Right hindlimb (tissue), 1 donor: ENCODE measurements around the gene ULK4.
"Not testable (repeated sequence)": the region's sequence is repeated elsewhere in the genome, so short reads cannot be mapped to it uniquely, and the experiment has no call there.

Source experiments
- DNase-seq: peaks from one replicate; pipeline ENCODE4 v3.0.0-alpha.2; 2018

The ULK4 gene

GRCh38 chr3:41290306-41290705 is 671.6 kb downstream of the ULK4 start:
- DNase-seq: no peak

DNA sequence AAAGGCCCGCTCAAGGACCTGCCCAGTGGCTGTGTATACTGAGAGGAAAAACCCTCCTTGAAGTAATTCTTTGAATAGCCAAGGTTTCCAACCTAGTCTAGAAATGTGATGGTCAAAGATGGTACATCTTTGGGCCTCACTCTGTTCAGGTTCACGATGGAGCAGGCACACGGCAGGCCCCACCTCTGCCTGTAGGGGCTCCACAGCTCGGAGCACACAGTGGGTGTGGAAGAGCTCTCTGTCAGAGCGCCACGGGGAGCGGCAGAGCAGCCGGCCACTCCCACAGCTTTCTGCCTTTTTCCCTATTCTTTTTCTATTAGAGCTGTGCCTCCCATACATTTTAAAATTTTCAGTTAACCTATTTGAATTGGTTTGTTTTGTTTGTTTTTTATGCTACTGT is 673.1 kb downstream of the ULK4 start:
- no peak for DNase-seq

GRCh38 chr3:41286305-41286704 is 675.6 kb downstream of the ULK4 start:
- no peak for DNase-seq

GRCh38 chr3:41284934-41285333 is 677.0 kb downstream of the ULK4 start:
- DNase-seq: not testable (repeated sequence)

DNA sequence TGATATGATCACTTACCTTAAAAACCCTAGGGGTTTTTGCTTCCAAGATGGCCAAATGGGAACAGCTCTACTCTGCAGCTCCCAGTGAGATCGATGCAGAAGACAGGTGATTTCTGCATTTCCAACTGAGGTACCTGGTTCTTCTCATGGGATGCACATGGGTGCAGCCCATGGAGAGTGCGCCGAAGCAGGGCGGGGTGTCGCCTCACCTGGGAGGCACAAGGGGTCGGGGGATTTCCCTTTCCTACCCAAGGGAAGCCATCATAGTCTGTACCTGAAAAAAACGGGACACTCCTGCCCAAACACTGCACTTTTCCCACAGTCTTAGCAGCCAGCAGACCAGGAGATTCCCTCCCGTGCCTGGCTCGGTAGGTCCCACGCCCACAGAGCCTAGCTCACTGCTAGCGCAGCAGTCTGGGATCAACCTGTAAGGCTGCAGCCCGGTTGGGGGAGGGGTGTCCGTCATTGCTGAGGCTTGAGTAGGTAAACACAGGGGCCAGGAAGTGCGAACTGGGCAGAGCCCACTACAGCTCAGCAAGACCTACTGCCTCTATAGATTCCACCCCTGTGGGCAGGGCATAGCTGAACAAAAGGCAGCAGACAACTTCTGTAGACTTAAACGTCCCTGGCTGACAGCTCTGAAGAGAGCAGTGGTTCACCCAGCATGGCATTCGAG is 684.0 kb downstream of the ULK4 start:
- no peak for DNase-seq

DNA sequence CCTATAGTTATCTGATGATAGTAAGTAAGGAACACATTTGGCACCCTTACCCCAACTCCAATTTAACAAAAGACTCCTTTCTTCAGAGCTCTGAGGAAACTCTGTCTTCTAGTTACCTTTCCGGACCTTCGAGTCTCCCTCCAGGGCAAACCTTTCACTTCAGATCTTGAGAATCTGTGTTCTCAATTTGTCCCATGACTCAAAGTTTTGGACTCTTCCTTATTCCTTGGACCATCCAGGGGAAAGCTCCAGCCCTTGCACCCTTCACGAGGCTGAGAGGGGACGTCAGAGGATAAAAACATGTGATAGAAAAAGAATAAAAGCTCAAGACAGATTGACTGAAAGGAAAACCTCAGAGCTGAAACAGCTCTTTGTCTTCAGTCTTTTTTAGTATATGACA is 685.7 kb downstream of the ULK4 start:
- DNase-seq: no peak

GRCh38 chr3:41274944-41275668 is 686.8 kb downstream of the ULK4 start:
- no peak for DNase-seq

DNA sequence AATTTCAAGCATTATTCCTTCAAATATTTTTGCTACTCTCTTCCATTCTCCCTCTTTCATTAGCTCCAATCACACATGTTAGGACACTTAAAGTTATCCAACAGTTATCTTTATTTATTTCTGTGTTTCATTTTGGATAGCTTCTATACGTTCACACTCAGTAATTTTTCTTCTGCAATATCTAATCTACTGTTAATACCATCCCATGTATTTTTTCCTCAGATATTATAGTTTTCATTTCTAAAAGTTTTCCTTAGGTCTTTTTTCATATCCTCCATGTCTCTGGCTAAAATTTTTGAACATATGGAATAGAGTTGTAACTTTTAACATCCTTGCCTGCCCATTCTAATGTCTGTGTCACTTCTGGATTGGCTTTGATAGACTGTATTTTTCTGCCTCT is 689.2 kb downstream of the ULK4 start:
- no peak for DNase-seq

- no peak for DNase-seq
Measured at GRCh38 chr3:41267975-41268640, 693.8 kb downstream of the ULK4 start.

- no peak for DNase-seq
Measured at GRCh38 chr3:41265823-41266273, 696.1 kb downstream of the ULK4 start.

DNA sequence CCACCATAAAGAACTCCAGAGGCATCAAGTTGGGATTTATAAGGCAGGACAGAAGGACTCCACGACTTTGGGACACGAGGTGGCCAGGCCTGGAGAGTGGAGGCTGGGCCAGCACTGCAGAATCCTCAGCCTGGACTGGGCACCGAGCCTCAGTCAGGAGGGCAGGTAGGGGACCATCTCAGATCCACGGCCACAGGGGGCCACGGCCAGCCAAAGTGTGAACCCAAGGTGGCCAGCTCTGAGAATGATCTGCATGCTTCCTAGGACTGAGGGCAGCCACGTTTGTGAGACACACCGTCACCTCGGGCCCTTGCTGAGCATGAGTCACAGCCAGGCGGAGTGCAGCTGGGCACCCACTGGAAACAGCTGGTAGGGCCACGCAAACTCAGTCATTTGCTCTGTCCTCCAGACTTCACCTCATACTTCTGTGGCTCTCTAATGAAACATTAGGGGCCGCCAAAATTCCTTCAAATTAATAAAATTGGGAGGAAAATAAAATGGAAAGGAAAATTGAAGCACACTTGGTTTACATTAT is 696.8 kb downstream of the ULK4 start:
- no peak for DNase-seq

DNA sequence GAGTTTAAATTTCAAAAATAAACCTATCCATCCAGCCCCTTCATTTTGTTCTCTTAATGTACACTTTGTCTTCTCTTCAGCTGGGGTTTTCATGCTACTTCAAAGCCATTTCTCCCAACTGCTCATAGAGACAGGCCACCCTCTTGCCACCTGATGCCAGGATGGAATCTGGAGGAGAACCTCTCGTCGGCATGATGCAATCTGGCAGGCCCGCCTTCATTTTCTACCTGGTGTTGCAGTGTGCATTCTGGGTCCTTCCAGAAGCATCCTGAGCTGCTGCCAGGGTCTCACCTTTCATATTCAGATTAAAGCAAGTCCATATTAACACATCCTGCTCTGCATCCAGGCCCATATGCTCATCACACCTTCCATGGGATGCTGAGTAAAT is 701.8 kb downstream of the ULK4 start:
- DNase-seq: no peak

- no peak for DNase-seq
Measured at GRCh38 chr3:41259449-41260062, 702.3 kb downstream of the ULK4 start.

DNA sequence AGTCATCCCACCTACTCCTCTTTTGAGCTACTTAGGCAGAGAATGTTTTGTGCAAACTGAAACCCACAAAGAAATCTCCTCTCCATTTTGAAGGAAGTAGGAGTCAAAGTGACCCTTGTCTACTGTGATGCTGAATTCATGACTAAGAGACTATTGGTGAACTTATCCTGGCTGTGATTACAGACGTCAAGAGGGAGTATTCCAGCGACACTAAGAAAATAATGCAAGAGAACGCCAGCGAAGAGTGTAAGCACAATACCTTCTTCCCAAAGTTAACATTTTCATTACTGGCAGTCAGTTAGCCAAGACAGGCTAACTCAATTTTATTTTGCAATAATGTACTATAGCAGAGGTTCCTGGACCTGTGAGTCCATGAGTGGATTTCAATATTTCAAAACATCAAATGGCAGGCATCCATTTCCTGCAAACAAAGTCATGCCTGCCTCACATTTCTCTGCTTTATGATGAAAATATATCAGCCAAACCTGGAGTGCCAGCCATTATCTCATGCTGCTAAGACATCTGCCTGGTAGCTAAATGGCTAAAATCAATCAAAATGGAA is 703.6 kb downstream of the ULK4 start:
- no peak for DNase-seq

- no peak for DNase-seq
Measured at GRCh38 chr3:41251593-41251992, 710.3 kb downstream of the ULK4 start.

GRCh38 chr3:41250825-41251224 is 711.1 kb downstream of the ULK4 start:
- no peak for DNase-seq

DNA sequence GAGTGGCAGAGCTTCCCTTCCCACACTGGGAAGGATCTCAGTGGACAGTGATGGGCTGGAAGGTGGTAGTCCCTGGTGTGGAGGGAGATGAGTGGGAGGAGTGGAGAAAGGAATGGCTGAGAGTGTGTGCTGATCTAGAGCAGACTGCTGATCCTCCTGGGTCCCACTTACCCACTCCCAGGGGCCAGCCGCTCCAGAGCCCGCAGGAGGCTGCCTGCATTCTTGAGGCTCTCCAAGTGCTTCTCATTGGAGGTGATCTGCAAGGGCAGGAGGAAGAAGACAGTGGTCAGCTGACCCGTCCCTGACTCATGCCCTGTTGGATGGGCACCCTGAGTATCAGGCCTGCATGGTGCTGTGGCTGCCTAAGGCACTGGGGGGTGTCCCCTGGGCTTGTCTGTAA is 712.6 kb downstream of the ULK4 start:
- no peak for DNase-seq

DNA sequence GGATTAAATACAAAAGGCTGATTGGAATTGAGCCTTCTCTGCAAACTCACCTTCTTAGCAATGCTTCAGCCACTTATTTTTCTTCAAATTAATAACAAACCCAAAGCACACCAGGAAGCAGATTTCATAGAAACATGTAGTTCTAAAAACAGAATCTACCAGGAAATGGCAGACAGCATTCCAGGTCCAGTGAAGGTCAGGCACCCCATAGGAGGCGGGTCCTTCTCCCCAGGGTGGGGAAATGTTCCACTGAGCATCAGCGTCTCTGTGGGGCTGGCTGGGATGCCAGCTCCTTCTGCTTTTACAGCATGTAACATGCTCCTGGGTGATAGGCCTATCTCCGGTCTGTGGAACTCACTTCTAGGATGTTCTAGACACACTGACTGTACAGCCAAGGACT is 713.4 kb downstream of the ULK4 start:
- DNase-seq: no peak

DNA sequence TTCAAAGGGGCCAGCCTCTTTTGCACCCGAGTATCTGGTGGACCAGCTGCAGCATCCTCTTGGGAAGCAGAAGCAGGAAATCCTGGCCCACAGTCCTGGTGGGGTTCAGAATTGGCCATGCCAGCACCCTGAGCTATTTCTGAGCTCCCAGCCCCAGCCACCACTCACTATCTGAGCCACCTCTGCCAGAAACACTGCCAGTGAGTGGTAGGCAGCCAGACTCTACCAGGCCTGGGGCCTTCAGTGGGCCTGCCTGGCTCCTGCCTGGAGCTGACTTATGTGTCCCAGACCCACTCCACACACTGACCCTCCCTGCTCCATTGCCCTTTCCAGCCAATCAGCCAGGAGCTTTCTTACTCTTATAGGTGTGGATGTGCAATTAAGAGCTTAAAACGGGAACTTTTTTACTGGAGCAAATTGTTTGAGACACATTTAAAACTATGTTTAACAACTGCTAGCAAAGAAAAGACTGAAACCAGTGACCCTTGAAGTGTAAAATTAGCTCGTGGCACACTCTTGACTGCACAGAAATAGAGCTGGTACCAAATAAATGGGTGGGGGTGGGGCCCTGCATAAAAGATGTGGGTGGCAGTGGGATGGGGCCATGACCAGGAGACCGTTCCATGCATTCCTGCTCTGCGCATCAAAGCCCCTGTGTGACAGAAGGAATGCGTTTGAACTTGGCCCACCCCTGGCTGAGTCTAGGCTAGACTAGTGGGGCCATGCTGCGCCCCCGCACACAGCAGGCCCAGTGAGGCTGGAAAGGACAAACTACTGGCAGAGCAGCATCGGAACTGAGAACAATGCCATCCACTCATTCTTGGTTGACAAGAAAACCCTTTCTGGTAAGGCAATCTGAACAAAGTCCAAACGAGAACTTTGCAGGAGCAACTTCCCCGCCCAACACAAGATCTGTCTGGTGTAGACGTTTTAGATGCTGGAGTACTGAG is 714.6 kb downstream of the ULK4 start:
- DNase-seq: no peak

DNA sequence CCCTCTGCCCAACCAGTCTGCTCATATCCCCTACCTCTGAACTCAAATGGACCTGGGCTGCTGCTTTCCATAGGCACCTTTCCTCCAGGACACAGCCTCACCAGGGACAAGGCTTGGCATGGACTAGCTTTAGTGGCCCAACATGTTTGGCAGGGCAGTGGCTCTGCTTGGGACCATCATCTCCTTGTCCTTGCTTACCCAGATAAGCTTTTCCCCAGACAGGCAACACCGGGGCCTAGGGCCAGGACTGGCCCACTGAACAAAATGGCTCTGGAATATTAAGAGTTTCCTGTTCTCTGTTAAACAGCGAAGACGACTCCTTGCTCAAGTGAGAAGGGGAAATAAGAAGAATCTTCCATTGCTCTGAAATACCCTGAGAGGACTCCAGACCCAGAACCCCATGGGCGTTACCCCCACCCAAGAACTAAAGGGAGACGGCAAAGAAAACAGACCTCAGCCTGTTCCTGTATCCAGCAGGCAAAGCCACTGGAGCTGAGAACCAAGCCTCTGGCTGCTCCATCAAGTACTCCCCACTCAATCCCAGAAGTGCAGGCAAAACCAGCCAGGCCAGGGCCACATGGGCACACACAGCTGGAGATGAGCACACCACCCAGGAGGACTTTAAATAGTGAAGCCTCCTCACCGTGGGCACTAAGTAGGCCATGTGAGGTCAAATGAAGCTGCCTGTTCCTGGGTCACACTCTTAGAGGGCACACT is 717.1 kb downstream of the ULK4 start:
- DNase-seq: no peak

DNA sequence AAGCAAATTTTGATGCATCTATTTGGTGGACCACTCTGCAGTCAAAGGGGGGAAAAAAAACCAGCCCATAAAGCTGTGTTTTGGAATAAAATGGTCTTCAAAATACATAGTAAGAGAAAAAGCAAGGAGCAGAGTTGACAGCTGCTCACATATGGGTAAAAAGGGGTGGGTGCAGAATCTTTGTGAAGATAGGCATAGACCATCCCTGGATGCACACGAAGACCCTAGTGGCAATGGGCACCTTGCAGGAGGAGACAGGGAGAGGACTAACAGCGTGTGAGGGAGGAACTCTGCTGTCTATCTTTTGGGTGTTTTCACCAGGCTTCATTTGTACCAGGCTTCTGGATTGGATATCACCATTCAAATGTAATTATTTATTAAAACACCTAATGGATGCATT is 718.7 kb downstream of the ULK4 start:
- no peak for DNase-seq
